ENCODE results near the gene HLA-G. TPM values are rescaled to one million over a fixed set of nuclear protein-coding genes. Genes with fewer than 3 reads are reported as not detected.

HLA-G gene
- polyA plus RNA-seq, 1 of the 3 experiments (the other 2 are of a cell fraction): not detected

GRCh38 chr6:29847871-29848630, 20.4 kb downstream of the HLA-G start:
- ChIA-PET POLR2A (no interaction called here), CTCF (interaction anchor here (0.6 to 2.9 kb wide), 41 partner anchors 10 to 1912 kb away, joined by 3 to 67 read pairs (median 4); no protein-coding TSS in a partner anchor)
- Histone ChIP-seq H3K9me2 (no peaks in the 10 kb centered on the region), H3K36me3 (replicated peaks in 1 of 2; ENCODE audit: control insufficient read depth in 1 of 2, insufficient read depth in 2 of 2, low read length in 1 of 2) (no peaks in the 10 kb centered on the region), H3K9me3 (no peaks in the 10 kb centered on the region), H3K27ac (ENCODE audit: low read depth in 2 of 2, low read length in 1 of 2) (no peak overlapping the region), H3F3A (replicated peaks; ENCODE audit: insufficient read depth) (no peaks in the 10 kb centered on the region), H3K9ac (no peak overlapping the region), H2AFZ (ENCODE audit: low read depth) (no peak overlapping the region), H3K4me2 (no peak overlapping the region), H3K79me2 (ENCODE audit: insufficient read depth) (no peaks in the 10 kb centered on the region), H3K27me3 (ENCODE audit: insufficient read depth) (peaks cover 26% of the 10 kb centered on the region; the same call in 1 of the 2 replicates), H3K4me1 (ENCODE audit: control insufficient read depth in 1 of 2, insufficient read depth in 2 of 2, low read depth in 1 of 2, low read length in 1 of 2) (no peaks in the 10 kb centered on the region; a peak in 1 of 4 replicates), H3K4me3 (ENCODE audit: low read depth in 2 of 2, low read length in 1 of 2) (no peak overlapping the region; a peak in 1 of 4 replicates), H4K20me1 (ENCODE audit: insufficient read depth) (no peaks in the 10 kb centered on the region)
- WGBS (ENCODE audit: low lambda C conversion rate): 4% methylated on average over 12 of the region's 14 CpGs
- TF ChIP-seq MEF2A (IDR thresholded peaks at IDR 0.05; ENCODE audit: borderline replicate concordance, low read depth) (no peak), RAD21 (IDR thresholded peaks at IDR 0.05; ENCODE audit: low read length) (peak; percentile 99), PBX3 (IDR thresholded peaks at IDR 0.05) (no peak), EZH2phosphoT487 (IDR thresholded peaks at IDR 0.05; ENCODE audit: borderline replicate concordance, low read depth) (no peak), SMC3 (IDR thresholded peaks at IDR 0.05; ENCODE audit: low read depth, low read length) (peak; percentile 100), USF1 (IDR thresholded peaks at IDR 0.05; ENCODE audit: borderline replicate concordance, low read depth) (no peak), NRF1 (IDR thresholded peaks at IDR 0.05; ENCODE audit: low read depth, low read length) (0 out of 2 replicates have a peak, but pooled peaks have one; percentile 30), RXRA (IDR thresholded peaks at IDR 0.05; ENCODE audit: borderline replicate concordance, low read depth) (no peak), CTCF (IDR thresholded peaks at IDR 0.05) (peak; percentile 95), ELF1 (IDR thresholded peaks at IDR 0.05) (no peak), GABPA (IDR thresholded peaks at IDR 0.05; ENCODE audit: low read depth) (no peak)
- peak; percentile 76 for DNase-seq

GRCh38 chr6:29850011-29850553, 22.5 kb downstream of the HLA-G start:
- 11% methylated on average over 28 of the region's 38 CpGs for WGBS (ENCODE audit: low lambda C conversion rate)
- no peaks in the 10 kb centered on the region for H3K36me3 ChIP-seq (replicated peaks in 1 of 2; ENCODE audit: control insufficient read depth in 1 of 2, insufficient read depth in 2 of 2, low read length in 1 of 2)
- no peak overlapping the region for H2AFZ ChIP-seq (ENCODE audit: low read depth)
- no peak for DNase-seq
- no peak overlapping the region for H3K27ac ChIP-seq (ENCODE audit: low read depth in 2 of 2, low read length in 1 of 2)
- H3K9ac ChIP-seq: no peak overlapping the region
- ChIA-PET CTCF (interaction anchor here (0.6 to 2.8 kb wide), 2 partner anchors 118 to 163 kb away, joined by 3 to 16 read pairs; no protein-coding TSS in a partner anchor), POLR2A (no interaction called here)
- no peaks in the 10 kb centered on the region for H4K20me1 ChIP-seq (ENCODE audit: insufficient read depth)
- no peaks in the 10 kb centered on the region for H3F3A ChIP-seq (replicated peaks; ENCODE audit: insufficient read depth)
- H3K9me2 ChIP-seq: no peaks in the 10 kb centered on the region
- peak overlapping the region in 1 of 2 experiments; percentile 17; a peak in 1 of 4 replicates for H3K4me3 ChIP-seq (ENCODE audit: low read depth in 2 of 2, low read length in 1 of 2)
- H3K9me3 ChIP-seq: no peaks in the 10 kb centered on the region
- H3K27me3 ChIP-seq (ENCODE audit: insufficient read depth): peaks cover 28% of the 10 kb centered on the region; the same call in 1 of the 2 replicates
- no peak overlapping the region for H3K4me2 ChIP-seq
- no peaks in the 10 kb centered on the region for H3K79me2 ChIP-seq (ENCODE audit: insufficient read depth)
- no peaks in the 10 kb centered on the region; a peak in 1 of 4 replicates for H3K4me1 ChIP-seq (ENCODE audit: control insufficient read depth in 1 of 2, insufficient read depth in 2 of 2, low read depth in 1 of 2, low read length in 1 of 2)
- no peak for TF ChIP-seq FOXJ3 (CRISPR knock-in tag; IDR thresholded peaks at IDR 0.05)
- no peak for TF ChIP-seq MEF2A (IDR thresholded peaks at IDR 0.05; ENCODE audit: borderline replicate concordance, low read depth)
- TF ChIP-seq POLR2AphosphoS5 (IDR thresholded peaks at IDR 0.05; ENCODE audit: low read depth, low read length): no peak
- TF ChIP-seq TAF1 (IDR thresholded peaks at IDR 0.05; ENCODE audit: borderline replicate concordance, low read depth, low read length): no peak
- no peak for TF ChIP-seq CHD2 (IDR thresholded peaks at IDR 0.05; ENCODE audit: low read length, partially characterized antibody)
- no peak for TF ChIP-seq FOXM1 (IDR thresholded peaks at IDR 0.05; ENCODE audit: low read depth)
- no peak for TF ChIP-seq CTCF (IDR thresholded peaks at IDR 0.05)
- TF ChIP-seq FOSL2 (IDR thresholded peaks at IDR 0.05; ENCODE audit: borderline replicate concordance, low read depth): no peak
- no peak for TF ChIP-seq MAX (IDR thresholded peaks at IDR 0.05; ENCODE audit: low read depth)
- TF ChIP-seq NRF1 (IDR thresholded peaks at IDR 0.05; ENCODE audit: low read depth, low read length): no peak
- TF ChIP-seq USF2 (IDR thresholded peaks at IDR 0.05; ENCODE audit: borderline replicate concordance, low read depth, low read length): no peak

Data from SK-N-SH (cell line).